Hematopoietic multipotent progenitor cell treated with erythropoietin and hydrocortisone succinate and interleukin-3 and kit ligand, for 4 days (in vitro differentiated cells): ENCODE results near the gene EAF2.
A peak's percentile ranks its signal among the peaks of the same experiment; 100 is the strongest.
"Not testable (repeated sequence)": the region's sequence is repeated elsewhere in the genome, so short reads cannot be mapped to it uniquely, and the experiment has no call there.

Experiments
- DNase-seq: peaks from one replicate; pipeline ENCODE4 v3.0.0-alpha.2; 2015

EAF2 gene

GRCh38 chr3:121834671-121835464, at the start of gene EAF2, which contains the start of gene IQCB1:
TSS of gene EAF2 (plus strand) at chr3:121835209. CDS start at chr3:121835286, 77 bp downstream.
TSS of gene IQCB1 (minus strand) at chr3:121835060. CDS start at chr3:121828960, 6,100 bp downstream.
- peak; percentile 99 for DNase-seq

- DNase-seq, result no peak
Observed at GRCh38 chr3:121786485-121786884, 48.5 kb upstream of the EAF2 start.

GRCh38 chr3:121793078-121793477, 41.9 kb upstream of the EAF2 start:
- DNase-seq, result no peak

- DNase-seq, result no peak
Observed at GRCh38 chr3:121794264-121794983, 40.6 kb upstream of the EAF2 start.

GRCh38 chr3:121796970-121797369, 38.0 kb upstream of the EAF2 start:
- no peak for DNase-seq

- DNase-seq, result no peak
Observed at GRCh38 chr3:121800906-121801305, 34.1 kb upstream of the EAF2 start.

- no peak for DNase-seq
Observed at GRCh38 chr3:121803771-121804320, 31.2 kb upstream of the EAF2 start.

GRCh38 chr3:121809249-121809648, 25.8 kb upstream of the EAF2 start:
- no peak for DNase-seq

GRCh38 chr3:121817753-121818152, 17.3 kb upstream of the EAF2 start:
- DNase-seq, result peak; percentile 46

GRCh38 chr3:121818578-121818977, 16.4 kb upstream of the EAF2 start:
- DNase-seq, result no peak

GRCh38 chr3:121819236-121819635, 15.8 kb upstream of the EAF2 start:
- no peak for DNase-seq

GRCh38 chr3:121821421-121822199, 13.4 kb upstream of the EAF2 start:
- no peak for DNase-seq

GRCh38 chr3:121822973-121823372, 12.0 kb upstream of the EAF2 start:
- no peak for DNase-seq

- DNase-seq, result peak; percentile 24
Observed at GRCh38 chr3:121834157-121834670, 795 bp upstream of the EAF2 start.

- no peak for DNase-seq
Observed at GRCh38 chr3:121835465-121835801, 424 bp downstream of the EAF2 start.

GRCh38 chr3:121836064-121836463, 1.1 kb downstream of the EAF2 start:
- DNase-seq, result peak; percentile 72

GRCh38 chr3:121836481-121836880, 1.5 kb downstream of the EAF2 start:
- peak; percentile 75 for DNase-seq

- no peak for DNase-seq
Observed at GRCh38 chr3:121839962-121840361, 5.0 kb downstream of the EAF2 start.

- DNase-seq, result no peak
Observed at GRCh38 chr3:121844892-121845291, 9.9 kb downstream of the EAF2 start.

- DNase-seq, result no peak
Observed at GRCh38 chr3:121852256-121852655, 17.2 kb downstream of the EAF2 start.

- peak; percentile 40 for DNase-seq
Observed at GRCh38 chr3:121855555-121855954, 20.5 kb downstream of the EAF2 start.

GRCh38 chr3:121857778-121858177, 22.8 kb downstream of the EAF2 start:
- not testable (repeated sequence) for DNase-seq

GRCh38 chr3:121863247-121863646, 28.2 kb downstream of the EAF2 start:
- DNase-seq, result not testable (repeated sequence)
